ENCODE measurements around the gene FUZ.
A peak's percentile ranks its signal among the peaks of the same experiment; 100 is the strongest.

Gene FUZ

GRCh38 chr19:49776371-49776764 is 36.7 kb downstream of the FUZ start:
- DNase-seq = no peak

GRCh38 chr19:49775742-49776370 is 37.2 kb downstream of the FUZ start:
- no peak for DNase-seq

GRCh38 chr19:49774969-49775368 is 38.1 kb downstream of the FUZ start:
- DNase-seq = no peak

- DNase-seq = no peak
These were observed 39.3 kb downstream of the FUZ start for GRCh38 chr19:49773663-49774350.

GRCh38 chr19:49772850-49773432 is 40.2 kb downstream of the FUZ start:
- no peak for DNase-seq

- no peak for DNase-seq
These were observed 41.4 kb downstream of the FUZ start for GRCh38 chr19:49771674-49772139.

GRCh38 chr19:49770529-49770928 is 42.6 kb downstream of the FUZ start:
- no peak for DNase-seq

- no peak for DNase-seq
These were observed 45.0 kb downstream of the FUZ start for GRCh38 chr19:49767967-49768581.

GRCh38 chr19:49767381-49767780 is 45.7 kb downstream of the FUZ start:
- DNase-seq = no peak

GRCh38 chr19:49766930-49767299 is 46.2 kb downstream of the FUZ start, which contains the start of gene AP2A1:
Gene AP2A1, plus strand, starts transcription at chr19:49767001. Its CDS starts 133 bp downstream, at chr19:49767134.
- no peak for DNase-seq

- peak; percentile 100 for DNase-seq
These were observed 46.8 kb downstream of the FUZ start for GRCh38 chr19:49766007-49766929.

GRCh38 chr19:49764341-49764740 is 48.8 kb downstream of the FUZ start:
- no peak for DNase-seq

- no peak for DNase-seq
These were observed 49.9 kb downstream of the FUZ start, which contains the start of gene TSKS for GRCh38 chr19:49763230-49763629. Gene TSKS, minus strand, starts transcription at chr19:49763306. Its CDS starts 59 bp downstream, at chr19:49763247.

GRCh38 chr19:49761625-49762311 is 51.3 kb downstream of the FUZ start:
- peak; percentile 43 for DNase-seq

- no peak for DNase-seq
These were observed 51.9 kb downstream of the FUZ start for GRCh38 chr19:49761249-49761624.

- peak; percentile 80 for DNase-seq
These were observed 54.8 kb downstream of the FUZ start for GRCh38 chr19:49758292-49758691.
